ENCODE measurements around the gene HNRNPF. TPM values are rescaled to one million over a fixed set of nuclear protein-coding genes. Genes with fewer than 3 reads are reported as not detected.

Gene HNRNPF
- total and polyA plus RNA-seq, 5 donors from 2014 or later, result 143 to 350 (median 316) TPM

DNA sequence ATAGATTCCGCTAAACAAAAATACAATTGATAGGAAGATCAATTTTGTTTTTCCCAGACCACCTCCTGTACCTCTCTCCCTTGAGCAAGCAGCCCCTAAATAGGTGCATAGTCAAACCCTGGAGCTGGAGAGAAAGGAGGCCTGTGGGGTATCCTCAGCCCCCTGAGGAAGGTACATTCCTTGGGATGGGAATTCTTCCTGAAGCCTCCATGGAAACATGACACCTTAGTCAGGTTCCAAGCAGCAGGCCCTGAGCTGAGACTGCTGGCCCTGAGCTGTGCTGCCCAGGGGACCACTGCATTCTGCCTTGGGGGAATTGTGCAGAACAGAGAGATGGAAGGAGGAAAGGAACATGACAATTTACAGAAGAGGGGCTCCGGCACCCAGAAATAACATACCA is 7.4 kb downstream of the HNRNPF start:
- Mint-ChIP-seq H3K4me1 (peaks cover 43 to 89% (median 60%) of the 10 kb centered on the region in 4 donors), H3K9me3 (no peaks in the 10 kb centered on the region), H3K27ac (peak overlapping the region; percentile 70 to 80 (median 72)), H3K27me3 (no peaks in the 10 kb centered on the region), H3K4me3 (peak overlapping the region; percentile 78 to 100 (median 98)), H3K36me3 (peaks cover 16% of the 10 kb centered on the region)
- peak overlapping the region; percentile 76 for H3K4me3 ChIP-seq (ENCODE audit: low read depth, low read length)
- DNase-seq (no peak), ATAC-seq (ENCODE audit: low read depth in 2 of 2) (no peak)
- H3K9me3 ChIP-seq (ENCODE audit: control insufficient read depth in 2 of 2, low read length in 2 of 2), result no peaks in the 10 kb centered on the region
- H3K27ac ChIP-seq (ENCODE audit: insufficient read depth, low read length, poor library complexity, severe bottlenecking), result peak overlapping the region; percentile 62
- no peaks in the 10 kb centered on the region for H3K27me3 ChIP-seq (ENCODE audit: control insufficient read depth, insufficient read depth, low read length)
- H3K4me1 ChIP-seq (ENCODE audit: control insufficient read depth, insufficient read depth, low read length, poor library complexity, severe bottlenecking), result peaks cover 88% of the 10 kb centered on the region
- peaks cover 16% of the 10 kb centered on the region for H3K36me3 ChIP-seq (ENCODE audit: control insufficient read depth, insufficient read depth, low read length)

- Histone ChIP-seq H3K27me3 (ENCODE audit: control insufficient read depth, insufficient read depth, low read length) (no peaks in the 10 kb centered on the region), H3K4me3 (ENCODE audit: low read depth, low read length) (peak overlapping the region; percentile 66), H3K36me3 (ENCODE audit: control insufficient read depth, insufficient read depth, low read length) (peaks cover 20% of the 10 kb centered on the region), H3K4me1 (ENCODE audit: control insufficient read depth, insufficient read depth, low read length, poor library complexity, severe bottlenecking) (peaks cover 92% of the 10 kb centered on the region), H3K9me3 (ENCODE audit: control insufficient read depth in 2 of 2, low read length in 2 of 2) (no peaks in the 10 kb centered on the region), H3K27ac (ENCODE audit: insufficient read depth, low read length, poor library complexity, severe bottlenecking) (peak overlapping the region; percentile 97)
- ATAC-seq (ENCODE audit: low read depth in 2 of 2) (peak in 1 of 2 donors; percentile 29), DNase-seq (peak in 1 of 3 donors; percentile 46)
- peak overlapping the region; percentile 66 to 91 (median 86) for H3K27ac Mint-ChIP-seq
- H3K9me3 Mint-ChIP-seq, result no peaks in the 10 kb centered on the region
- no peaks in the 10 kb centered on the region for H3K27me3 Mint-ChIP-seq
- H3K4me1 Mint-ChIP-seq, result peaks cover 44 to 92% (median 67%) of the 10 kb centered on the region in 4 donors
- peak overlapping the region; percentile 93 to 97 (median 95) for H3K4me3 Mint-ChIP-seq
- H3K36me3 Mint-ChIP-seq, result peaks cover 18% of the 10 kb centered on the region
These were observed 9.4 kb downstream of the HNRNPF start for GRCh38 chr10:43399320-43400310.

DNA sequence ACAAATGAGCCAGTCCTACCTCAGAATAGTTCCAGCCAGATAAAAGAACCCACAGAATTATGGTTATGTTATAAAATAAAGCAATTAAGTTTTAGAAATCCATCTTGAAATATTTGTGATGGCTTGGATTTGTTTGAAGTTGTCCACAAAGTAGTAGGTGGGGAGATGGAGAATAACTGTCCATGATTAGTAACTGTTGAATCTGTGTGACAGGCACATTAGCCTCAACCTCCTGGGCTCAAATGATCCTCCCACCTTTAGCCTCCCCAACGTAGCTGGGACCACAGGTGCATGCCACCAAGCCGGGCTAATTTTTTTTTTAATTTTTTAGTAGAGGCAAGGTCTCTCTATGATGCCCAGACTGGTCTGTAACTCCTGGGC is 10.1 kb downstream of the HNRNPF start:
- Mint-ChIP-seq H3K27me3 (no peaks in the 10 kb centered on the region), H3K27ac (peak overlapping the region; percentile 90 to 92 (median 91)), H3K4me1 (peaks cover 43 to 92% (median 69%) of the 10 kb centered on the region in 4 donors), H3K36me3 (peaks cover 16% of the 10 kb centered on the region), H3K9me3 (no peaks in the 10 kb centered on the region), H3K4me3 (peak overlapping the region; percentile 93 to 97 (median 95))
- no peaks in the 10 kb centered on the region for H3K9me3 ChIP-seq (ENCODE audit: control insufficient read depth in 2 of 2, low read length in 2 of 2)
- ATAC-seq (ENCODE audit: low read depth in 2 of 2) (no peak), DNase-seq (no peak)
- peak overlapping the region; percentile 97 for H3K27ac ChIP-seq (ENCODE audit: insufficient read depth, low read length, poor library complexity, severe bottlenecking)
- H3K36me3 ChIP-seq (ENCODE audit: control insufficient read depth, insufficient read depth, low read length), result peaks cover 27% of the 10 kb centered on the region
- H3K4me1 ChIP-seq (ENCODE audit: control insufficient read depth, insufficient read depth, low read length, poor library complexity, severe bottlenecking), result peaks cover 92% of the 10 kb centered on the region
- peak overlapping the region; percentile 66 for H3K4me3 ChIP-seq (ENCODE audit: low read depth, low read length)
- no peaks in the 10 kb centered on the region for H3K27me3 ChIP-seq (ENCODE audit: control insufficient read depth, insufficient read depth, low read length)

DNA sequence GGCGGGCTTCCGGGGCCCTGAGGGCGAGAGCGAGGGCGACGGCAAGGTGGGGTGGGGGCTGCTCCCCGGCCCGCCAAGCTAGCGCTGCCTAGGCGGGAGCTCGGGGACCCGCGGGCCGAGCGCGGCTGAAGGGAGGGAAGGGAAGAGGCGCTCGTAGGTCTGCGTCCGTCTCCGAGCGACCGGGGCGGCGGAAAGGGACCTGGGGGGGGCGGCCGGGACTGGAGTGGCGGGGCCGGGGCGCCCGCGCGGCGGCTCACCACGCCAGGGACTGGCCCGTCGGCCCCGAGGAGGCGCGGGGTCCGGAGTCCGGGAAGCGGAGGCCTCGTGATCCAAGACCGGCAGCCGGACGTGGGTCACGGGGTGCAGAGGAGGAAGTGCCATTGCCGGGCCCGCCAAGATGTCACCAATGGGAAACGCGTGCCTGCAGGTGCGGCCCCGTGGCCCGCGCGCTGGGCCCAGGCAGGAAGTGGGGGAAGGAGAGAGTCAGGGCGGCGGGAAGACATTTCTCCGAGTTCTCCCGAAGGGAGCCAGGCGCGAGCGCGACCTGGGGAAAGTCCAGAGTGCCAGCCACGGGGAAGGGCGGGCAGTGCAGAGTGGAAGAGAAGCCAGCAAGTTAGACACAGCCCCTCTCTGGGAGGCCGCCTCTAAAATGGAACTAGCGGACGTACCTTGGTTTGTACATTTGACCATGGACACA is 11.9 kb downstream of the HNRNPF start:
- Mint-ChIP-seq H3K36me3 (peaks cover 19% of the 10 kb centered on the region), H3K4me1 (peaks cover 36 to 89% (median 67%) of the 10 kb centered on the region in 4 donors), H3K27ac (peak overlapping the region; percentile 91 to 100 (median 98)), H3K27me3 (no peaks in the 10 kb centered on the region), H3K9me3 (no peaks in the 10 kb centered on the region), H3K4me3 (peak overlapping the region; percentile 93 to 97 (median 95))
- Histone ChIP-seq H3K36me3 (ENCODE audit: control insufficient read depth, insufficient read depth, low read length) (peaks cover 34% of the 10 kb centered on the region), H3K9me3 (ENCODE audit: control insufficient read depth in 2 of 2, low read length in 2 of 2) (no peaks in the 10 kb centered on the region), H3K27ac (ENCODE audit: insufficient read depth, low read length, poor library complexity, severe bottlenecking) (peak overlapping the region; percentile 97), H3K27me3 (ENCODE audit: control insufficient read depth, insufficient read depth, low read length) (no peaks in the 10 kb centered on the region), H3K4me3 (ENCODE audit: low read depth, low read length) (peak overlapping the region; percentile 85), H3K4me1 (ENCODE audit: control insufficient read depth, insufficient read depth, low read length, poor library complexity, severe bottlenecking) (peaks cover 85% of the 10 kb centered on the region)
- DNase-seq, result peak; percentile 71 to 92 (median 74)
- peak; percentile 73 to 75 for ATAC-seq (ENCODE audit: low read depth in 2 of 2)

GRCh38 chr10:43396061-43396927 is 12.7 kb downstream of the HNRNPF start:
- peak overlapping the region; percentile 90 to 97 (median 94) for H3K4me3 Mint-ChIP-seq
- H3K4me1 Mint-ChIP-seq, result peaks cover 33 to 87% (median 65%) of the 10 kb centered on the region in 4 donors
- peaks cover 23% of the 10 kb centered on the region for H3K36me3 Mint-ChIP-seq
- Histone ChIP-seq H3K9me3 (ENCODE audit: control insufficient read depth in 2 of 2, low read length in 2 of 2) (no peaks in the 10 kb centered on the region), H3K27me3 (ENCODE audit: control insufficient read depth, insufficient read depth, low read length) (no peaks in the 10 kb centered on the region), H3K4me1 (ENCODE audit: control insufficient read depth, insufficient read depth, low read length, poor library complexity, severe bottlenecking) (peaks cover 81% of the 10 kb centered on the region), H3K36me3 (ENCODE audit: control insufficient read depth, insufficient read depth, low read length) (peaks cover 39% of the 10 kb centered on the region), H3K27ac (ENCODE audit: insufficient read depth, low read length, poor library complexity, severe bottlenecking) (peak overlapping the region; percentile 97), H3K4me3 (ENCODE audit: low read depth, low read length) (peak overlapping the region; percentile 80)
- H3K27me3 Mint-ChIP-seq, result no peaks in the 10 kb centered on the region
- ATAC-seq (ENCODE audit: low read depth in 2 of 2) (peak; percentile 55), DNase-seq (peak; percentile 58 to 83 (median 61))
- peak overlapping the region; percentile 91 to 99 (median 97) for H3K27ac Mint-ChIP-seq
- H3K9me3 Mint-ChIP-seq, result no peaks in the 10 kb centered on the region

DNA sequence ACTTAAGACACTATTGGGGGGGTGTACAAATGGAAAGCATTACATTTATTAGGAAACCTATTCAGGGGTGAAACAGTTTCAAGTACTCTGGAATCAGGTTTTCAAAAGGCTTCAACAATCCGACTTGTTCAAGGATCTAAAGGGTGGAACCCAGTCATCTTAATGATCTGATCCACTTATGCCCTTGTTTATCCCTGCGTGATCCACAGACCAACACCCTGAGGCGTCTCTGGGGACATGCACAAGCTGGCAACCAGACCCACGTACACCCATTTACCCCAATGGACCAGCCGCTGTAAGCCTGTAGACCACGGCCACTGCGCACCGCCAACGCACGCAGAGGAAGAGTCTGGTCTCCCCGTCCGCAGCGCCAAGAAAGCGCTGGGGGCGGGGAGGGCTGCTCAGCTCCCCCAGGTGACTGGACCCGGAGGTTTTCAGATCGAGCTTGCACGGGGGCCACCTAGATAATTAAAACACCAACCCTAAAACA is 13.4 kb downstream of the HNRNPF start:
- no peaks in the 10 kb centered on the region for H3K9me3 ChIP-seq (ENCODE audit: control insufficient read depth in 2 of 2, low read length in 2 of 2)
- H3K4me3 ChIP-seq (ENCODE audit: low read depth, low read length), result peak overlapping the region; percentile 80
- Mint-ChIP-seq H3K9me3 (no peaks in the 10 kb centered on the region), H3K4me3 (peak overlapping the region; percentile 90 to 97 (median 94)), H3K4me1 (peaks cover 29 to 86% (median 64%) of the 10 kb centered on the region in 4 donors), H3K36me3 (peaks cover 24% of the 10 kb centered on the region), H3K27ac (peak overlapping the region; percentile 91 to 99 (median 97)), H3K27me3 (no peaks in the 10 kb centered on the region)
- no peaks in the 10 kb centered on the region for H3K27me3 ChIP-seq (ENCODE audit: control insufficient read depth, insufficient read depth, low read length)
- ATAC-seq (ENCODE audit: low read depth in 2 of 2) (no peak), DNase-seq (peak; percentile 13 to 44 (median 23))
- peak overlapping the region; percentile 97 for H3K27ac ChIP-seq (ENCODE audit: insufficient read depth, low read length, poor library complexity, severe bottlenecking)
- peaks cover 78% of the 10 kb centered on the region for H3K4me1 ChIP-seq (ENCODE audit: control insufficient read depth, insufficient read depth, low read length, poor library complexity, severe bottlenecking)
- peaks cover 42% of the 10 kb centered on the region for H3K36me3 ChIP-seq (ENCODE audit: control insufficient read depth, insufficient read depth, low read length)

Measured in CD4-positive, CD25-positive, alpha-beta regulatory T cell (primary cell).